ENCODE data around the gene MYOF.

- TF ChIP-seq RAD21 (IDR thresholded peaks at IDR 0.05; ENCODE audit: low read length): no peak
- TF ChIP-seq, protein P1, sequence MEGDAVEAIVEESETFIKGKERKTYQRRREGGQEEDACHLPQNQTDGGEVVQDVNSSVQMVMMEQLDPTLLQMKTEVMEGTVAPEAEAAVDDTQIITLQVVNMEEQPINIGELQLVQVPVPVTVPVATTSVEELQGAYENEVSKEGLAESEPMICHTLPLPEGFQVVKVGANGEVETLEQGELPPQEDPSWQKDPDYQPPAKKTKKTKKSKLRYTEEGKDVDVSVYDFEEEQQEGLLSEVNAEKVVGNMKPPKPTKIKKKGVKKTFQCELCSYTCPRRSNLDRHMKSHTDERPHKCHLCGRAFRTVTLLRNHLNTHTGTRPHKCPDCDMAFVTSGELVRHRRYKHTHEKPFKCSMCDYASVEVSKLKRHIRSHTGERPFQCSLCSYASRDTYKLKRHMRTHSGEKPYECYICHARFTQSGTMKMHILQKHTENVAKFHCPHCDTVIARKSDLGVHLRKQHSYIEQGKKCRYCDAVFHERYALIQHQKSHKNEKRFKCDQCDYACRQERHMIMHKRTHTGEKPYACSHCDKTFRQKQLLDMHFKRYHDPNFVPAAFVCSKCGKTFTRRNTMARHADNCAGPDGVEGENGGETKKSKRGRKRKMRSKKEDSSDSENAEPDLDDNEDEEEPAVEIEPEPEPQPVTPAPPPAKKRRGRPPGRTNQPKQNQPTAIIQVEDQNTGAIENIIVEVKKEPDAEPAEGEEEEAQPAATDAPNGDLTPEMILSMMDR (IDR thresholded peaks at IDR 0.05): no peak
These were observed 135.4 kb downstream of the MYOF start for GRCh38 chr10:93346694-93347093.

All from SK-N-SH (cell line).